GM23338 (cell line): ENCODE measurements around the gene GNA12. TPM values are rescaled to one million over a fixed set of nuclear protein-coding genes. Genes with fewer than 3 reads are reported as not detected.

Experiments
- ATAC-seq: fragments of 200-7000 bp; cut with Tn5 transposase; 3 replicates; pipeline ENCODE4 v1.9.1; 2020
- DNase-seq: peaks from one replicate; pipeline ENCODE4 v3.0.0-alpha.2; 2015; ENCODE audit warnings: low spot score
- H2AFZ ChIP-seq: fragments of 200-600 bp; sonication (generic); 2 replicates; pipeline ENCODE4 v1.8.0; 2016; ENCODE audit warnings: antibody characterized with exemption, mild to moderate bottlenecking, moderate library complexity
- H3F3A ChIP-seq: fragments of 200-600 bp; sonication (generic); replicated peaks from 2 replicates; pipeline ENCODE4 v1.8.0; 2017; ENCODE audit warnings: antibody characterized with exemption, mixed run types, low read depth
- H3K27ac ChIP-seq: fragments of 200-600 bp; sonication (generic); 2 replicates; pipeline ENCODE4 v1.6.1; 2016; ENCODE audit warnings: low read depth
- H3K27me3 ChIP-seq: fragments of 200-600 bp; sonication (generic); 2 replicates; pipeline ENCODE4 v1.8.0; 2016; ENCODE audit warnings: mild to moderate bottlenecking, mixed run types, moderate library complexity; ENCODE audit not compliant: insufficient read depth
- H3K36me3 ChIP-seq: fragments of 200-600 bp; sonication (generic); 2 replicates; pipeline ENCODE4 v1.8.0; 2016; ENCODE audit warnings: mild to moderate bottlenecking; ENCODE audit not compliant: insufficient read depth
- H3K4me1 ChIP-seq: fragments of 200-600 bp; sonication (generic); 2 replicates; pipeline ENCODE4 v1.8.0; 2016; ENCODE audit warnings: mild to moderate bottlenecking, moderate library complexity; ENCODE audit not compliant: insufficient read depth
- H3K4me2 ChIP-seq: fragments of 200-600 bp; sonication (generic); 2 replicates; pipeline ENCODE4 v1.7.1; 2017; ENCODE audit warnings: mixed run types
- H3K4me3 ChIP-seq: fragments of 200-600 bp; sonication (generic); 2 replicates; pipeline ENCODE4 v1.6.1; 2016; ENCODE audit warnings: mixed run types
- H3K79me2 ChIP-seq: fragments of 200-600 bp; sonication (generic); replicated peaks from 2 replicates; pipeline ENCODE4 v1.8.0; 2017; ENCODE audit warnings: mild to moderate bottlenecking; ENCODE audit not compliant: insufficient read depth
- H3K9me2 ChIP-seq: fragments of 200-600 bp; sonication (generic); 2 replicates; pipeline ENCODE4 v1.8.0; 2017; ENCODE audit not compliant: insufficient read depth
- H4K20me1 ChIP-seq: fragments of 200-600 bp; sonication (generic); replicated peaks from 2 replicates; pipeline ENCODE4 v1.8.0; 2017; ENCODE audit warnings: mild to moderate bottlenecking; ENCODE audit not compliant: insufficient read depth
- H3K27ac Mint-ChIP-seq: 2 replicates; pipeline ENCODE4 v1.8.0; 2020; ENCODE audit warnings: inconsistent platforms, mild to moderate bottlenecking, moderate library complexity, mixed read lengths
- H3K27me3 Mint-ChIP-seq: 3 replicates; pipeline ENCODE4 v1.8.0; 2022; ENCODE audit warnings: low read depth, mild to moderate bottlenecking, moderate library complexity, mixed read lengths, inconsistent platforms; ENCODE audit not compliant: insufficient read depth, poor library complexity
- H3K36me3 Mint-ChIP-seq: 3 replicates; pipeline ENCODE4 v1.8.0; 2021; ENCODE audit warnings: low read depth, mild to moderate bottlenecking, inconsistent platforms, moderate library complexity, mixed read lengths
- H3K4me1 Mint-ChIP-seq: 3 replicates; pipeline ENCODE4 v1.8.0; 2020; ENCODE audit warnings: mild to moderate bottlenecking, inconsistent platforms, mixed read lengths
- H3K4me3 Mint-ChIP-seq: 3 replicates; pipeline ENCODE4 v1.8.0; 2021; ENCODE audit warnings: moderate library complexity, mild to moderate bottlenecking, inconsistent platforms, mixed read lengths
- H3K9me3 Mint-ChIP-seq: 3 replicates; pipeline ENCODE4 v1.8.0; 2020; ENCODE audit warnings: moderate library complexity, mild to moderate bottlenecking, inconsistent platforms, mixed read lengths
- CREB1 ChIP-seq: fragments of 250-450 bp; sonication (Bioruptor Pico); IDR thresholded peaks from 2 replicates; pipeline ENCODE4 v1.5.0; 2020; ENCODE audit warnings: low read depth, mild to moderate bottlenecking, moderate library complexity
- EZH2phosphoT487 ChIP-seq: fragments of 200-600 bp; sonication (generic); IDR thresholded peaks from one replicate; pipeline ENCODE4 v1.8.1; 2018; ENCODE audit warnings: antibody characterized with exemption; ENCODE audit not compliant: unreplicated experiment
- ZNF114 ChIP-seq: fragments of 250-450 bp; sonication (Bioruptor Pico); IDR thresholded peaks from 2 replicates; pipeline ENCODE4 v1.5.0; 2020; ENCODE audit warnings: mild to moderate bottlenecking, moderate library complexity
- ZNF331 ChIP-seq: fragments of 250-450 bp; sonication (Bioruptor Pico); IDR thresholded peaks from 2 replicates; pipeline ENCODE4 v1.5.0; 2020; ENCODE audit warnings: low read depth, mild to moderate bottlenecking, moderate library complexity
- polyA plus RNA-seq: library from polyadenylated mRNA; unstranded; fragments of >200 nt; fragmentation: Nextera tagmentation; extraction: Ambion mirVana; gene quantifications from 2 replicates; pipeline ENCODE4 v1.2.1, GENCODE V29; 2016
- total RNA-seq: library from RNA; depleted of rRNA; stranded (reverse); fragments of >200 nt; shearing (Covaris generic); gene quantifications from 2 replicates; pipeline ENCODE4 v1.2.3, GENCODE V29; 2014
- TF ChIP-seq, protein P1 (sequence below): IDR thresholded peaks from one replicate; pipeline ENCODE4 v1.6.1; 2018; ENCODE audit warnings: antibody characterized with exemption; ENCODE audit not compliant: unreplicated experiment
- TF ChIP-seq, protein P2 (sequence below), 2 experiments: fragments of 200-600 bp in 1 of 2; sonication (generic) in 1 of 2; conservative IDR thresholded peaks; 2 replicates each; pipeline versions ENCODE4 v1.5.1 to v1.6.1; 2016 to 2017; ENCODE audit warnings: antibody characterized with exemption in 2 of 2, low read depth in 2 of 2, mild to moderate bottlenecking in 2 of 2, moderate library complexity in 1 of 2
- TF ChIP-seq, protein P3 (sequence below): fragments of 250-450 bp; sonication (Bioruptor Pico); IDR thresholded peaks from 2 replicates; pipeline ENCODE4 v1.5.0; 2020; ENCODE audit warnings: mild to moderate bottlenecking, moderate library complexity

The GNA12 gene
- total and polyA plus RNA-seq, 2 experiments from 2014 or later, result 24.0 to 87.7 TPM

DNA sequence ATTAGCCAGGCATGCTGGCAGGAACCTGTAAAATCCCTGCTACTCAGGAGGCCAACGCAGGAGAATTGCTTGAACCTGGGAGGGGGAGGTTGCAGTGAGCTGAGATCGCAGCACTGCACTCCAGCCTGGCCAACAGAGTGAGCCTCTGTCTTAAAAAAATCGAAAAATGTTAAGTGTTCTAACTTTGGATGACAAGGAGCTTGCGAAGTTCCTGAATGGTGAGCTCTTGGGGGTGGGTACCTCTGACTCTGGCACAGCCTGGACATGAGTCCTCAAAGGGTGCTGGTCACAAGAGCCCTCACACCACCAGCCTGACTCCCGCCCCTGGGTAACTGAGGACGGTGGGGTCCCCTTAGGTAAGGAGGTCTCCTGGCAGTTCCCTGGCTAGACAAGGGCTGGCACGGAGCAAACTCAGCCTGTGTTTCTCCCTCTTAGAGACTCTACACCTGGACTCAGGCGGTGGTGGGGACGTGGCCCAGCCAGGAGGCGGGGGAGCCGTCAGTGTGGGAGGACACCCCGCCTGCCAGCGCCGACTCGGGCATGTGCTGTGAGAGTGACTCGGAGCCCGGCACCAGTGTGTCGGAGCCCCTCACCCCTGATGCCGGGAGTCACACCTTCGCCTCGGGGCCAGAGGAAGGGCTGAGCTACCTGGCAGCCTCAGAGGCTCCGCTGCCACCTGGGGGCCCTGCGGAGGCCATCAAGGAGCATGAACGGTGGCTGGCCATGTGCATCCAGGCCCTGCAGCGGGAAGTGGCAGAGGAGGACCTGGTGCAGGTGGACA is 132.0 kb downstream of the GNA12 start (continued):
- TF ChIP-seq ZNF114 (CRISPR knock-in tag) (no peak), EZH2phosphoT487 (no peak)
- TF ChIP-seq, protein P1, sequence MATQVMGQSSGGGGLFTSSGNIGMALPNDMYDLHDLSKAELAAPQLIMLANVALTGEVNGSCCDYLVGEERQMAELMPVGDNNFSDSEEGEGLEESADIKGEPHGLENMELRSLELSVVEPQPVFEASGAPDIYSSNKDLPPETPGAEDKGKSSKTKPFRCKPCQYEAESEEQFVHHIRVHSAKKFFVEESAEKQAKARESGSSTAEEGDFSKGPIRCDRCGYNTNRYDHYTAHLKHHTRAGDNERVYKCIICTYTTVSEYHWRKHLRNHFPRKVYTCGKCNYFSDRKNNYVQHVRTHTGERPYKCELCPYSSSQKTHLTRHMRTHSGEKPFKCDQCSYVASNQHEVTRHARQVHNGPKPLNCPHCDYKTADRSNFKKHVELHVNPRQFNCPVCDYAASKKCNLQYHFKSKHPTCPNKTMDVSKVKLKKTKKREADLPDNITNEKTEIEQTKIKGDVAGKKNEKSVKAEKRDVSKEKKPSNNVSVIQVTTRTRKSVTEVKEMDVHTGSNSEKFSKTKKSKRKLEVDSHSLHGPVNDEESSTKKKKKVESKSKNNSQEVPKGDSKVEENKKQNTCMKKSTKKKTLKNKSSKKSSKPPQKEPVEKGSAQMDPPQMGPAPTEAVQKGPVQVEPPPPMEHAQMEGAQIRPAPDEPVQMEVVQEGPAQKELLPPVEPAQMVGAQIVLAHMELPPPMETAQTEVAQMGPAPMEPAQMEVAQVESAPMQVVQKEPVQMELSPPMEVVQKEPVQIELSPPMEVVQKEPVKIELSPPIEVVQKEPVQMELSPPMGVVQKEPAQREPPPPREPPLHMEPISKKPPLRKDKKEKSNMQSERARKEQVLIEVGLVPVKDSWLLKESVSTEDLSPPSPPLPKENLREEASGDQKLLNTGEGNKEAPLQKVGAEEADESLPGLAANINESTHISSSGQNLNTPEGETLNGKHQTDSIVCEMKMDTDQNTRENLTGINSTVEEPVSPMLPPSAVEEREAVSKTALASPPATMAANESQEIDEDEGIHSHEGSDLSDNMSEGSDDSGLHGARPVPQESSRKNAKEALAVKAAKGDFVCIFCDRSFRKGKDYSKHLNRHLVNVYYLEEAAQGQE, result no peak

DNA sequence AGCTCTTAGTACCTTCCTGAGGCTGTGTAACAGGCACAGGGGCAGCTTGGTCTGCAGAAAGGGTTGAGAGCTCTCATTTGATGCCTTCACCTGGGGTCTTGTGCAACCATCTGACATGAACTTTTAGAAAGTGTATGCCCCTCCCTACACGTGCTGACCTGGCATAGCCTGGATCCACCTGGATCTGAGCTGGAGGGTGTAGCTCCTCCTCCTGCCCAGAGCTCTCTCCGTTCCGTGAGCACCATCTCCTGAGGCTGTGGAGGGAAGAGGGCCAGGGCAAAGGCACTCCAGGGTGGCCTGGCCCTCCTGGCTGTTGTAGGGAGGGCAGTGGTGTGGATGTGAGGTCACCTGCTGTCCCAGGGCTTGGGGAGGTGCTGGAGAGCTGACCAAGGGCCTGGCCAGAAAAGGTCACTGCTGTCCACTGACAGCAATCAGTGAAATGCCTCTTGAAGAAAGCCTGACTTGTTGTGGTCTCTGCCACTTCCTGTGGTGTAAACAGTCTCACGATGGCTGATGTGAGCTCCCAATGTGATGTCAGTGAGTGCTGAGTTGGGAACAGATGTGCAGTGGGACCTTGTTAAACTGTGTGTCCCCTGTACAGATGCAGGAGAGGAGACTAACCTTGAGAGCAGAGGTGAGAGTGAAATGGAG is 133.1 kb downstream of the GNA12 start:
- H3F3A ChIP-seq, result no peaks in the 10 kb centered on the region
- no peaks in the 10 kb centered on the region; the same call in 1 of the 2 replicates for H4K20me1 ChIP-seq
- Mint-ChIP-seq H3K36me3 (peaks cover 23% of the 10 kb centered on the region), H3K4me1 (peaks cover 22% of the 10 kb centered on the region), H3K27ac (no peak overlapping the region), H3K9me3 (no peaks in the 10 kb centered on the region), H3K27me3 (peaks cover 19% of the 10 kb centered on the region), H3K4me3 (no peak overlapping the region)
- no peaks in the 10 kb centered on the region for H3K79me2 ChIP-seq
- H3K4me3 ChIP-seq, result no peak overlapping the region
- no peak overlapping the region for H2AFZ ChIP-seq
- H3K4me2 ChIP-seq, result no peak overlapping the region
- ATAC-seq (no peak), DNase-seq (no peak)
- no peaks in the 10 kb centered on the region for H3K4me1 ChIP-seq
- H3K36me3 ChIP-seq, result no peaks in the 10 kb centered on the region
- H3K9me2 ChIP-seq, result no peaks in the 10 kb centered on the region
- no peak overlapping the region for H3K27ac ChIP-seq
- H3K27me3 ChIP-seq, result no peaks in the 10 kb centered on the region
- TF ChIP-seq ZNF114 (CRISPR knock-in tag), result no peak
- TF ChIP-seq, protein P1, result no peak
- TF ChIP-seq ZNF331 (CRISPR knock-in tag), result no peak
- TF ChIP-seq, protein P2, sequence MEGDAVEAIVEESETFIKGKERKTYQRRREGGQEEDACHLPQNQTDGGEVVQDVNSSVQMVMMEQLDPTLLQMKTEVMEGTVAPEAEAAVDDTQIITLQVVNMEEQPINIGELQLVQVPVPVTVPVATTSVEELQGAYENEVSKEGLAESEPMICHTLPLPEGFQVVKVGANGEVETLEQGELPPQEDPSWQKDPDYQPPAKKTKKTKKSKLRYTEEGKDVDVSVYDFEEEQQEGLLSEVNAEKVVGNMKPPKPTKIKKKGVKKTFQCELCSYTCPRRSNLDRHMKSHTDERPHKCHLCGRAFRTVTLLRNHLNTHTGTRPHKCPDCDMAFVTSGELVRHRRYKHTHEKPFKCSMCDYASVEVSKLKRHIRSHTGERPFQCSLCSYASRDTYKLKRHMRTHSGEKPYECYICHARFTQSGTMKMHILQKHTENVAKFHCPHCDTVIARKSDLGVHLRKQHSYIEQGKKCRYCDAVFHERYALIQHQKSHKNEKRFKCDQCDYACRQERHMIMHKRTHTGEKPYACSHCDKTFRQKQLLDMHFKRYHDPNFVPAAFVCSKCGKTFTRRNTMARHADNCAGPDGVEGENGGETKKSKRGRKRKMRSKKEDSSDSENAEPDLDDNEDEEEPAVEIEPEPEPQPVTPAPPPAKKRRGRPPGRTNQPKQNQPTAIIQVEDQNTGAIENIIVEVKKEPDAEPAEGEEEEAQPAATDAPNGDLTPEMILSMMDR (conservative IDR thresholded peaks at IDR 0.05; ENCODE audit: low read depth in 2 of 2), result no peak
- TF ChIP-seq, protein P3, sequence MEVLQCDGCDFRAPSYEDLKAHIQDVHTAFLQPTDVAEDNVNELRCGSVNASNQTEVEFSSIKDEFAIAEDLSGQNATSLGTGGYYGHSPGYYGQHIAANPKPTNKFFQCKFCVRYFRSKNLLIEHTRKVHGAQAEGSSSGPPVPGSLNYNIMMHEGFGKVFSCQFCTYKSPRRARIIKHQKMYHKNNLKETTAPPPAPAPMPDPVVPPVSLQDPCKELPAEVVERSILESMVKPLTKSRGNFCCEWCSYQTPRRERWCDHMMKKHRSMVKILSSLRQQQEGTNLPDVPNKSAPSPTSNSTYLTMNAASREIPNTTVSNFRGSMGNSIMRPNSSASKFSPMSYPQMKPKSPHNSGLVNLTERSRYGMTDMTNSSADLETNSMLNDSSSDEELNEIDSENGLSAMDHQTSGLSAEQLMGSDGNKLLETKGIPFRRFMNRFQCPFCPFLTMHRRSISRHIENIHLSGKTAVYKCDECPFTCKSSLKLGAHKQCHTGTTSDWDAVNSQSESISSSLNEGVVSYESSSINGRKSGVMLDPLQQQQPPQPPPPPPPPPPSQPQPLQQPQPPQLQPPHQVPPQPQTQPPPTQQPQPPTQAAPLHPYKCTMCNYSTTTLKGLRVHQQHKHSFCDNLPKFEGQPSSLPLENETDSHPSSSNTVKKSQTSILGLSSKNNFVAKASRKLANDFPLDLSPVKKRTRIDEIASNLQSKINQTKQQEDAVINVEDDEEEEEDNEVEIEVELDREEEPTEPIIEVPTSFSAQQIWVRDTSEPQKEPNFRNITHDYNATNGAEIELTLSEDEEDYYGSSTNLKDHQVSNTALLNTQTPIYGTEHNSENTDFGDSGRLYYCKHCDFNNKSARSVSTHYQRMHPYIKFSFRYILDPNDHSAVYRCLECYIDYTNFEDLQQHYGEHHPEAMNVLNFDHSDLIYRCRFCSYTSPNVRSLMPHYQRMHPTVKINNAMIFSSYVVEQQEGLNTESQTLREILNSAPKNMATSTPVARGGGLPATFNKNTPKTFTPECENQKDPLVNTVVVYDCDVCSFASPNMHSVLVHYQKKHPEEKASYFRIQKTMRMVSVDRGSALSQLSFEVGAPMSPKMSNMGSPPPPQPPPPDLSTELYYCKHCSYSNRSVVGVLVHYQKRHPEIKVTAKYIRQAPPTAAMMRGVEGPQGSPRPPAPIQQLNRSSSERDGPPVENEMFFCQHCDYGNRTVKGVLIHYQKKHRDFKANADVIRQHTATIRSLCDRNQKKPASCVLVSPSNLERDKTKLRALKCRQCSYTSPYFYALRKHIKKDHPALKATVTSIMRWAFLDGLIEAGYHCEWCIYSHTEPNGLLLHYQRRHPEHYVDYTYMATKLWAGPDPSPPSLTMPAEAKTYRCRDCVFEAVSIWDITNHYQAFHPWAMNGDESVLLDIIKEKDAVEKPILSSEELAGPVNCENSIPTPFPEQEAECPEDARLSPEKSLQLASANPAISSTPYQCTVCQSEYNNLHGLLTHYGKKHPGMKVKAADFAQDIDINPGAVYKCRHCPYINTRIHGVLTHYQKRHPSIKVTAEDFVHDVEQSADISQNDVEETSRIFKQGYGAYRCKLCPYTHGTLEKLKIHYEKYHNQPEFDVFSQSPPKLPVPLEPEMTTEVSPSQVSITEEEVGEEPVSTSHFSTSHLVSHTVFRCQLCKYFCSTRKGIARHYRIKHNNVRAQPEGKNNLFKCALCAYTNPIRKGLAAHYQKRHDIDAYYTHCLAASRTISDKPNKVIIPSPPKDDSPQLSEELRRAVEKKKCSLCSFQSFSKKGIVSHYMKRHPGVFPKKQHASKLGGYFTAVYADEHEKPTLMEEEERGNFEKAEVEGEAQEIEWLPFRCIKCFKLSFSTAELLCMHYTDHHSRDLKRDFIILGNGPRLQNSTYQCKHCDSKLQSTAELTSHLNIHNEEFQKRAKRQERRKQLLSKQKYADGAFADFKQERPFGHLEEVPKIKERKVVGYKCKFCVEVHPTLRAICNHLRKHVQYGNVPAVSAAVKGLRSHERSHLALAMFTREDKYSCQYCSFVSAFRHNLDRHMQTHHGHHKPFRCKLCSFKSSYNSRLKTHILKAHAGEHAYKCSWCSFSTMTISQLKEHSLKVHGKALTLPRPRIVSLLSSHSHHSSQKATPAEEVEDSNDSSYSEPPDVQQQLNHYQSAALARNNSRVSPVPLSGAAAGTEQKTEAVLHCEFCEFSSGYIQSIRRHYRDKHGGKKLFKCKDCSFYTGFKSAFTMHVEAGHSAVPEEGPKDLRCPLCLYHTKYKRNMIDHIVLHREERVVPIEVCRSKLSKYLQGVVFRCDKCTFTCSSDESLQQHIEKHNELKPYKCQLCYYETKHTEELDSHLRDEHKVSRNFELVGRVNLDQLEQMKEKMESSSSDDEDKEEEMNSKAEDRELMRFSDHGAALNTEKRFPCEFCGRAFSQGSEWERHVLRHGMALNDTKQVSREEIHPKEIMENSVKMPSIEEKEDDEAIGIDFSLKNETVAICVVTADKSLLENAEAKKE (CRISPR knock-in tag), result no peak
- no peak for TF ChIP-seq CREB1 (CRISPR knock-in tag)
